Ecto neural progenitor cell (in vitro differentiated cells): Measurements from ENCODE around the gene STK32A.

Experiments
- DNase-seq: peaks from one replicate; pipeline ENCODE4 v3.0.0-alpha.2; 2018; ENCODE audit warnings: low spot score

STK32A gene

DNA sequence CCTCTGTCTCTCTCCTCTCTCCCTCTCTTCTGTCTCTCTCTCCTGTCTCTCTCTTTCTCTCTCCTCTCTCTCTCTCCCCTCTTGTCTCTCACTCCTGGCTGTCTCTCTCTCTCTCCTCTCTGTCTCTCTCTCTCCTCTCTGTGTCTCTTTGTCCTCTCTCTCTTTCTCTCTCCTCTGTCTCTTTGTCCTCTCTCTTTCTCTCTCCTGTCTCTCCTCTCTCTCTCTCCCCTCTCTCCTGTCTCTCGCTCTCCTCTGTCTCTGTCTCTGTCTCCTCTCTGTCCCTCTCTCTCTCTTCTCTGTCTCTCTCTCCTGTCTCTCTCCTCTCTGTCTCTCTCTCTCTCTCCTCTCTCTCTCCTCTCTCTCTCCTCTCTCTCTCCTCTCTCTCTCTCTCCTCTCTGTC is 25.0 kb downstream of the STK32A start:
- DNase-seq, result no peak

DNA sequence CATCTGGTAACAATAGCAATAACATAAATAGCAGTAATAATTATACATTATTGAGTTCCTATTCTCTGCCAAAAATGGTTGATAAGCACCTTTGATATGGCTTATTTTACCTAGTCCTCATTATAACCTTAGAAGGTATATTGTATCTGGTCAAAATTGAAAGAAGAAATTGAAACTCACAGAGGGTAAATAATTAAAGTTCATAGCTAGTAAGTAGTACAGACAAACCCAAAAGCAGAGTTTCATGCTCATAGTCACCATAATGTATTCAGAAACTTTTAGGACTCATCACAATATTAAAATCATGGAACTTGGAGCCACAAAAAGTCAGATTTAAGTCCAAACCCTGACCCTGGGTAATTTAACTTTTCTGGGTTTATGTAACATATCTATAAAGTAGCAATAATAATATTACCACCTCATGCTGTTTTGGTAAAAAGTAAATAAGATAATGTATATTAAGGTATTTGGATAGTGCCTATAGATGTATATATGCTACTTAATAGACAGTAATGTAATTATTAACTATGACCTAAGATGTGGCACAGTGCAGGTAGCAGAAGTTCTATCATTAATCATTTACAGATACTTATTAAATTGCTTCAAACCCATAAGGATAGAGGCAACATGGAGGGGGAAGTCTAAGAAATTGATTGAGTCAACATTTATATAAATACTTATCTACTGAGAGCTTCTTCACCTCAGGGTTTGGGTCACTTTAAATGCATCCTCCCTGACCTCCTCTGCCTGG is 32.4 kb downstream of the STK32A start:
- DNase-seq, result no peak

DNA sequence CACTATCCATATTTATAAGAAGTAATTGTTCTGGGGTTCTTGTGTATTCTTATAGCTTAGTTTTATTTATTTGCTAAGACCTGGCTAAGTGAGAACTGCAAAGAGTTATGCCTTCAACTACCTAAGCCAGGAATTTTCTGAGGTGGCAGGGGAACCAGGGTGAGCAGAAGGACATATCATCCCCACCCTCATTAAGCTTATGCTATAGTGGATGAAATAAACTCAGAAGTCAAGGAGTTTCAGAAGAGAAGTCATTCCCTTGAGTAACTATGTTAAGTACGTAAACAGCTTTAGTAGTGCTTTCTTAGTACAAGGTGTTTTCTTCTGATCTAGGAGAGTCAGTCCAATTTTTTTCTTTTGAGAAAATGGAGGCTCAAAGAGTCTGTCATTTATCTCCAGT is 41.7 kb downstream of the STK32A start:
- DNase-seq, result no peak

DNA sequence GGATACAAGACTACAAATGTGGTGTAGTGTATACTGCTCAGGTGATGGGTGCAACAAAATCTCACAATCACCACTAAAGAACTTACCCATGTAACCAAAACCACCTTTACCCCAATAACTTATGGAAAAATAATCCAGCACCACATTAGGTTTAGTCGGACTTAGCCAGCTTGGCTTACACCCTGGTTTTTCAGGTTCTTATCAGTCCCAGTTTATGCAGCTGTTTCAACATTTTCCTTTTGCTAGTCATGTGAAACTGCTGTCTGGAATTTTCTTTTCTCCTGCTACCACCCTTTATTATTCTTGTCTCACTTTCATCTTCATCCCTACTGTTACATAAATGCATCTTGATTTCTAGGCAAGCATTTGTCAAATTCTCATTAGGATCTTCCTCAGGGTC is 51.5 kb downstream of the STK32A start:
- DNase-seq, result no peak

DNA sequence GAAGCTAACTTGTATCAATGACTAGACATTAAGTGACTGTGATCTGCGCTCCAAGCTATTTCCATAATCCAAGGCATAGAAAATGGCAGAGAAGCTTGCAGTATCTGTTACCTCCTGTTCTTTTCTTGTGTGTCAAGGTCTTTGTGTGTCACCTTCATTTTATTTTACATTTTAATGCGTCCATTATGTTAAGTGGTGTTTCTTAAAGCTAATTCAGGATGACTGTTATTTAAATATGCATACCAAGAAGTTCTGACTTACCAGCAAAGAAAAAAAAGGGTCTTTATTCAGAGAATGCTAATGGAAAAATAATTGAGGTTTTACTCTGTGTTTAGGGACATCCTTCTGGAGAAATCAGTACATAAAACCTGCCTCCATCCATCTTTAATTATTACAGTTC is 52.3 kb downstream of the STK32A start:
- no peak for DNase-seq

DNA sequence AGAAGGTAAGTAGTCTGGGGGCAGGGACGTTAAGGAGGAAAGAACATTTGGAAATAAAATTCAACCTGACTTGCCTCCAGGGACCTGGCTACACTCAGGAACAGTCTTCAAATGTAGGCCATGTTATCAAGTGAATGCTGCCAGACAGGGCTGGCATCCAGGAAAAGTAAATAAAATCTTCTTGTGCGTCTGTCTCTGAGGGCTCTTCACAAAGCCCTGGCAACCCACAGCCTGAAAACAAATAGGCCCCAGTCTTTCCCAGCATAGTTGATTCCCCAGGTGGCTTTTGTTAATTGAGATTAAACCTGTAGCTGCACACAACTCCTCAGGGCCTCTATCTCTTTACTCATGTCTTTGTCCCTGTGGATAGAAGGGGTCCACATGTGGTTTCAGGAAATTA is 55.4 kb downstream of the STK32A start:
- no peak for DNase-seq

DNA sequence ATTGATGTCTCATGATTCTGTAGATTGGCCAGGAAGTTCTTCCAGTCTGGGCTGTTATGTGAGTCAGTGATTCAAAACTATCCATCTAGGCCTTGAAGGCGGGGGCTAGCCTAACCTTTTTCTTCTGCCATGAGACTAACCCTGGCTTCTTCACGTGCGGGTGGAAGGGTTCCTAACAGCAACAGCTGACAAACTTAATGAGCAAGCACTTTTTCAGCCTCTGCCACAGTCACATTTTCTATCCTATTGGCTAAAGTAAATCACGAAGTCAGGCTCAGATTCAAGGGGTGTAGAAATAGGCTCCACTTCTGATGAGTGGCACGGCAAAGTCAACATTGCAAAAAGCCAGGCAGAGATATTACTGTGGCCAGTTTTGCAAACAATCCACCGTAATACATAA is 68.4 kb downstream of the STK32A start:
- DNase-seq, result no peak

DNA sequence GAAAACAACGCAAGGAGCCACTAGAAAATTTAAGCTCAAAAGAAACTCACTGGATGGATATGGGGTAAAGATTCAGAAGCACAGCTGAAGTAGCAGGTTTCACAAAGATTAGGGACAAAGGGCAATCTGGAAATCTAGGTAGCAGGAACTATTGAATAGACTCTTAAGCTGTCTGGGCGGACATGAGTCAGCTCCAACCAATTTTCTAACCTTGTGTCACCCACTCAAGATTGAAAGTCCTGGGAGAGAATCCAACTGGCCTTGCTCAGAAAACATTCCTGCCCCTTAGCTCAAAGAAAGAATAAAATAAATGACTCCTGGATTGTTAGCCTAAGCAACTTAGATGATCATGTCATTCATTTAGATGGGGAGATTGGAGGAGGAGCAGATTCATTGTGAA is 69.2 kb downstream of the STK32A start:
- DNase-seq, result no peak

DNA sequence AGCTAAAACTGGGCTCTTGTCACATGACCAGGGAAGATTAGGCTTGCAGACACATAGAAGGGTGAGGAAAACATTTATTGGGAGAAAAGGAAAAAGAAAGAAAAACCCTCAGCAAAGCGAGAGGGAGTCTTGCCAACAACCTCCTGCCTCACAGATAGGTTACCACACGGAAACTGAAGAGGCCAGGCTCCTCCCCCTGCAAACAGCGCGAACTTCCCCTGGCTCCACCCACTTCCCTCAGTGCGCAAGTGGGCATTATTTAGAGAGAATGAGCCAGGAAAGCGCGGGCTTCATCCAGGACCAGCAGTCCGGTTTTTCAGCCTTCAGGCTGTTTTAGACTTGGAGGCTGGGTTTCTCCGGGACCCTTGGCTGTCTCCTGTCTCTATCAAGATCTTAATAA is 70.3 kb downstream of the STK32A start:
- DNase-seq, result no peak

DNA sequence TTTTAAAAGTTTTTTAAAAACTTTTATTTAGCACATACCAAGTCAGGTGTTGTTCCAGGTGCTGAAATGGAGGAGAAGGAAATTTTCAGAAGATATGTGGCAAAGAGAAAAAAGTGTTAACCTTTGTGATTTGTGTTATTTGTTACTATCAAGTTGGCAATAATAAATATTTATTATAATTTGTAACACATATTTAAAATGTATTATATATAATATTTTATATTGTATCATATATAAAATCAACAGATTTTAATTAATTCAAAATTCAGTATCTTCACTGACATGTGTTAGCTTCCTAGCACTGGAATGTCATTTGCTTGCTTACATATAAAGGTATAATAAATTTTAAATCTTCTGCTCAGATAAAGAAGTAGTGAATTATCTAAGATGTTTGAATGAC is 71.5 kb downstream of the STK32A start:
- no peak for DNase-seq

DNA sequence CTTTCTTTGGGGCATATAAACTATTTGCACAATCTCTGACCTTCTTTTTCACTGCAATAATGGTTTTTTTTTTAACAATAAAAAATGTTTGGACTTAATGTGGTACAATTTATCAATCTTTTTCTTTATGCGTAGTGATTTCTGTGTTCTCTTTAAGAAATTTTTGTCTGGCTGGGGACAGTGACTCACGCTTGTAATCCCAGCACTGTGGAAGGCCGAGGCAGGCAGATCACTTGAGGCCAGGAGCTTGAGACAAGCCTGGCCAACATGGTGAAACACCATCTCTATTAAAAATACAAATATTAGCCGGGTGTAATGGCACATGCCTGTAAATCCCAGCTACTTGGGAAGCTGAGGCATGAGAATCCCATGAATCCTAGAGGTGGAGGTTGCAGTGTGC is 72.3 kb downstream of the STK32A start:
- DNase-seq, result no peak

DNA sequence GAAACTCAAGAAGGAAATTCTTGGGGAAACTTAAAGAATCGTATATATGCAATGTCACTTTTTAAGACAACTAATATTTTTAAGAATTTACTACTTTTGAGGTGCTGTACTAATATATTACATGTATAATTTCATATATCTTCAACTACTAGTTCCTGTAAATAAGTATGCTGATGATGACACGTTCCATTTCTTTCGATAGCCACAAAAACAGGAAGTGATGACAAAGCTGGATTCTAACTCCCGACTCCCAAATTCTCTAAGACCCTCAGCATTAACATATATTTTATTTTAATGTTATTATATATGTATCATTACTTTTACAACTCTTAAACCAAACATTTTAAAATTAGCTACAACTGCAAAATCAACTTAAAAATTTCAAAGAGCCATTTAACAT is 74.8 kb downstream of the STK32A start:
- no peak for DNase-seq

DNA sequence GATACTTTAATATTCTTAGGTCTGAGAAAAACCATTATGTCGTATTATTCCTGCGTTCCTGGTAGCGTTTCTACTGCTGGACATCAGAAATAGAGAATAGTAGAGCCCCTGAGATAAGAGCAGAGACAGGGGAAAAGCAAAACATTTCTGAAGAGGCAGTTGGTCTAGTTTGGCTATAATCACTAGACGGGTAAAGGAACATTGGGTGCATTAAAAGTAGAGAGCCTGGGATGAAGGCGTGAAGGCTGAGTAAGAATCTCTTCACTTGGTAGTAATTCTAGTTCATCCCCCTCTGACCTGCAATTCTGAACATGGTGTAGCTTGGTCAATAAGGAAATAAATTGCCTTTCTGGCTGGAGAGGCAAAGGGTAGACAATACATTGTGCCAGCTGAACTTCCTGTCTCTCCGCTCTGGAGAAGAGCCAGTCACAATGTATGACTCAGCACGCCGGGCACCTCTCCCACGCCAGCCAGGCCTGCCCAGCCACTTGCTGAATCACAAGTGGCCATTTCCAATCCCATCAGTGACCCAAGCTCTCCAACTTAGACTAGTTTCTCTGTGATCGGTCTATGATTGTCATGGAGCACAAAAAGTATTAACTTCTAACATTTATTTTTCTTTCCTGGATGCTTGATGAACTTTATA is 75.4 kb downstream of the STK32A start:
- no peak for DNase-seq

DNA sequence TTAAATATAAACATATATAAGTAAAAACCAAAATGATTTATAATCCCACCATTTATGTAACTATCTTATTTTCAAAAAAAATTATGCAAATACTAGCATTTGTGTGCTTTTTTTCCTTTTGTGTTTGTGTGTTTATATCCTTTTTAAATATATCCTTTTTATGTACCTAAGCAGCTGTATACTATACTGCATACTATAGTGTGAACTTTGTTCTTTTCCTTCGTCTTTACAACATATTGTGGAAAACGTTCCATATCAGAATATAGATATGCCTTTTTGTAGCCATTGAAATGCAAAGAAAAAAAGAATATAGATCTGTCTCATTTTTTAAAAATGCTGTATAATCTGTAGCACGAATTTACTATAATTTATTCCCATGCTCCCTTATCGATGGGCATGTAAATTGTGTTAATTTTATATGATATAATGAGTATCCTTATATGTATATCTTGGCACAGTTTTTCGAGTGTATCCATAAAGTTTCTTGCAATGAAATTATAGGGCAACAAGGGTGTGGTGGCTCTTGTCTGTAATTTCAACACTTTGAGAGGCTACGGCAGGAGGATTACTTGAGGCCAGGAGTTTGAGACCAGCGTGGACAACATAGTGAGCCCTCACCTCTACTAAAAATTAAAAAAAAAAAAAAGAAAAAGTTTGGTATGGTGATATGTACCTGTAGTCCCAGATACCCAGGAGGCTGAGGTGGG is 83.3 kb downstream of the STK32A start:
- no peak for DNase-seq

DNA sequence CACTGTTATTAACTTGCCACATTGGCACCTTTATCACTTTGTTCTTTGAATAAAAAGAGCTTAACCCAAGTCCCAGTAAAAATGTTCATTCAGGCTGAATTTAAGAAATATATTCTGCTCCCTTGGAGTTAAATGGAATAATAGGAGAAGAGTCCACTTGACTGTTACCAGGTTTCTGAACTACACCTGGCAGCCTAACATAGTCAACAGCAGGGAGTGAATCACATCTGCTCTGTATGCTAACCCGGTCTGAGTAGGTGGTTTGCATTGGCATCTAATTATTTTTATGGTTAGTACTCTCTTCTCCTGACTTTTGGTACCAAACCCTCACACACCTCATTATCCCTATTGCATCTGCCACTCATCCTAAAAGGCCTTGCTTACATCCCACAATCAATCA is 86.7 kb downstream of the STK32A start:
- DNase-seq, result no peak

DNA sequence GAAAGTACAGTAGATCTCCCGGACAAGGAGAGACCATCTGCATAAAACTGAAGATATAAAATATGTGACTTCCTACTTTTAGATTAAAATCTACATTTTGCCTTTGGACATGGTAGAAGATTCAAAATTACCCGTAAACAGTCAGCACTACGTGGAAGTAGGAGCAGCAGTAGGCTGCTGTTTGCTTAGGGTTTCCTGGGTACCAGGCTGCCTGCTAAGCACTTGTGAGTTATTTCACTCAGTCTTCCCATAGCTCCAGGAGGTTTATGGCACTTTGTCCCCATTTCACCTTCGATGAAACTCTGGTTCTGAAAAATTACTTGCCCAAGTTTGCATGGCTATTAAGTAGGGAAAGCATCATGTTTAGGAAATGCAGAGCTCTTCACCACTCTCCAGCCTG is 92.6 kb downstream of the STK32A start:
- DNase-seq, result no peak

DNA sequence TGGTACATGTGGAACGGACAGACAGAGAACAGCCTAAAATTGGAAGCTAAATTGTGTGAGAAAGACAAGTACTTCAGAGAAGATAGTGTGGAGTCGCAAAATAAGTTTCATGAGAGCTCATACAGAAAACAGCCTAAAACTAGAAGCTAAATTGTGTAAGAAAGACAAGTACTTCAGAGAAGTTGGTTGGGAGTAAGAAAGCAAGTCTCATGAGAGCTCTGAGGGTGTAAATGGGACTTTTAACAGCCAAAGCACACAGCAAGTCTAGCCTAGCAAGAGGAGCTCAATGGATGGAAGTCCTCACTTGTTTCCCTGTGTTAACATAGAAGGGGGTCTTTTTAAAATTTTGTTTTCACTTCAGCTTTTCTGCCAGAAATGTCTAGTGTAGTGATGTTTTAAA is 93.1 kb downstream of the STK32A start:
- no peak for DNase-seq

DNA sequence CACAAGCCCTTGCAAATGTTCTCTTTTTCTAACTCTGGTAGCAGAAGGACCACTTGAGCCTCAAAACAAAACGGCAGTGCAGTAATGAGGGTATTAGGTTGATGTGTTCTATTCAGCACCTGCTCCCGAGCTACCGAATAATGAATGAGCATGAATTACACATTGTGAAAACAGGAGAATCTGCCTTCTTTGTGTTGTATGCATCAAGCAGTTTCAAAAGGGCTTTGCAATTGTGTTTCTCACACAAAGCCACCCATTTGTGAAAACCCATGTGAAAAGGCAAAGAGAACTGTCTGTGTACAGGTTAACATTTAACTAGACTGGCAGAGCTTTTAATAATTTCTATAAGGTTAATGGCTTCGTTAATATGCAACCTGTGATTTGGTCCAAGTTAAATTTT is 97.8 kb downstream of the STK32A start:
- no peak for DNase-seq

DNA sequence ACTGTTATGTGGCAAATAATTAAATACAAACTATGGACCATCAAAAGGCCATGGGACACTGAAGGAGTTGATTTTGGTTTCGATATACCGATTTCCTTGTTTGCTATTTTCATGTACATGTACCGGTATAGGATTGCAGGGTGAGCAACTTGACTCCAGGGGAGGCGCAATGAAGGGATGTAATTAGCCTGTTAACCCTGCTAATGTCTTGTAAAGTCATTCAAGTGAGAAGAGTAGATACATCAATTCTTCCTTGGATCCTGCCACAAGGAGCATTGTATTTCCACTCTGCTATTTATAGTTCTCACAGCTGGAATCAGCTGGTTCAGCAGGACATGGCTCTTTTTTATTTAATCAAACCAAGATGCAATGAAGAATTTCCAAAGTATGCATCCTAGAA is 102.0 kb downstream of the STK32A start:
- no peak for DNase-seq

DNA sequence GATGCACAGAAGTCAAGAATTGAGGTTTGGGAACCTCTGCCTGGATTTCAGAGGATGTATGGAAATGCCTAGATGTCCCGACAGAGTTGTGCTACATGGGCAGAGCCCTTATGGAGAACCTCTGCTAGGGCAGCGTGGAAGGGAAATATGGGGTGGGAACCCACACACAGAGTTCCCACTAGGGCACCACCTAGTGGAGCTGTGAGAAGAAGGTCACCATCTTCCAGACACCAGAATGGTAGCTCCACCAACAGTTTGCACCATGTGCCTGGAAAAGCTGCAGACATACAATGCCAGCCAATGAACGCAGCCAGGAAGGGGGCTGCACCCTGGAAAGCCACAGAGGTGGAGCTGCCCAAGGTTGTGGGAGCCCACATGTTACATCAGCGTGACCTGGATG is 104.5 kb downstream of the STK32A start:
- DNase-seq, result no peak

DNA sequence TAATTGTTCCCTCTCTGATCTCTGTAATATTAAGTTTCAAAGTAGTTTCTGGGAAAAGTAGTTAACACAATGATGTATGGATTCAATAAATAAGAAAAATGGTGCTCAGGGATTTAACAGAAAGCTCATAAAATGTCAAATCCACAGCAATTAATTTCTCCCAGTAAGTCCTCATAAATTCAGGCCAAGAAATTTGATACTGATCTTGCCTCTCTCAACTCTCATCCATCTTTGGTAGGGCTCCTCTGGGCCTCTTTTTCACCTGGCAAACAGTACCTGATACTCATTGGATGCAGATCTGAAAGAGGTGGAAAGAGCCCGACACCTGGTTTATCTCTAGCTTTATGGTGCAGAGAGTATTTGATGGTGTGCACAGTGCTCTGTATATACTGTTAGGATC is 106.1 kb downstream of the STK32A start:
- no peak for DNase-seq

DNA sequence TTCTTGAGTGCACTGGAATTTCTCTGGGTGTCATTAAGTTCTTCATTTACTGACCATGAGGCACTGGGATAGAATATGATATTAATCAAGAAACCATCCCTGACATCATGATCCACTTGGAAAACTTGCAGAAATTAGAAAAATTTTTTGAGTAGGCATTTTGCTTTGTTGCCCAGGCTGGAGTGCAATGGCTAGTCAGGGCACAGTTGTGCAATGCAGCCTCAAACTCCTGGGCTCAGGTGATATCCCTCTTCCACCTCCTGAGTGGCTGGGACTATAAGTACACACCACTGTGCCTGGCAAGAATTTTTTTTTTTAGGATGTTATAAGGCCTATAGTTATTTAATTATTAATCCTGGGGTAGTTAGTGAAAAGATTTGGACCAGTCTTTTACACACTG is 106.5 kb downstream of the STK32A start:
- DNase-seq, result no peak

DNA sequence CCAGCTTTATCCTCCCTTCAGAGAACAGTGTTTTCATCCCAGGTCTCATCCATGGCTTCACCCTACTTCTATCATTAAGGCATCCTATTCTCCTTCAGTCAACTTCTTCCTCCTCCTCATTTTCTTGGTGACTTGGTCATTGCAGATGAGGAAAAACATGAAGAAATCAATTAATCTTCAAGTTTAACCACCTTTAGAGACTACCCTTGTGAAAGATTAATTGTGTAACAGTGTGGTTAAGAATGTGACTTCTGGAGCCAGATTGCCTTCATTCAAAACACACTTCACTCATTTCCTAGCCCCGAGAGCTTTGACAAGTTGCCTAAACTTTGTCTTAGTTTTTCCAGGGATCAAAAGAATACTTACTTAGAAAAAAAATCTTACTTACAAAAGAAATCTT is 110.0 kb downstream of the STK32A start:
- DNase-seq, result no peak
